LNCAP (cell line): ENCODE results near the gene BEST1.

Experiments
- CTCF ChIP-seq: fragments of 450-650 bp; IDR thresholded peaks from 2 replicates; pipeline ENCODE4 v1.5.1; 2017; ENCODE audit warnings: mild to moderate bottlenecking

BEST1 gene

DNA sequence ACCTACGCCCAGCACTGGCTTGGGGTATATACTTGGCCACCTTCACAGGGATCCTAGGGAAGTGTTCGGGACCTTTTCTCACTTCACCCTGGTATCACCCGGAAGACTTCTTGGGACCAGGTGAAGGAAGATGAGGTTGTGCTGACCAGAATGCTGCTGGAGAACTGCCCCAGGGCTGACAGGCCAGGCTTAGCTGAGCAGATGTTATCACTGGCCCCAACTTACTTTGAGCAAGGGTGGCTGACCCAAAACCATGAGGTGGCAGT is 12.8 kb downstream of the BEST1 start:
- TF ChIP-seq CTCF, result no peak

DNA sequence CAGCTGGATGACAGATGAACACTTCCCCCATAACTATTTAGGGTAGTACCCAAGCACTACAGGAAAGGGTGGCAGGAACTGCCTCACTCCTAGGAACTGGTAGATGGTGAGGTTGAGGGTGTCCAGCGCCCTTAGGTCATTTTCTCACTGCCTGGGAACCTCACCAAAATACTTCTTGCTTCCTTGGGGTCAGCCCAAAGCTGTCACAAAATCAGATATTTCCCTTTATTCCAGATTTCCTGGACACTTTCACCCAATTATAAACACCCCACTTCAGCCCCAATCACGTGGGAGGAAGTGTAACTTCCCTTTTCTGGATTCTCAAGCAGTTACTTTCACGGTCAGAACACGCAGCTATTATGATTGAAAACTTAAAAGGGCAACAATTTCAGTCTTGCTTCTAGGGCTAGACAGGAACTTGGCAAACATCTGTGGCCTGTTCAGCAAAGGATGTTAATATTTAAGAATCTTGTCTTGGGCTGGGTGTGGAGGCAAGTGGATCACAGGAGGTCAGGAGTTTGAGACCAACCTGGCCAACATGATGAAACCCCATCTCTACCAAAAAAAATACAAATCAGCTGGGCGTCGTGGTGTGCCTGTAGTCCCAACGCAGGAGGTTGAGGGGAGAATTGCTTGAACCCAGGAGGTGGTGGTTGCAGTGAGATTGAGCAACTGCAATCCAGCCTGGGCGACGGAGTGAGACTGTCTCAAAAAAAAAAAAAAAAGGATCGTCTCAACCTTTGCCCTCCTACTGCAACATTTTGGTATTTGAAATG is 13.3 kb downstream of the BEST1 start:
- TF ChIP-seq CTCF, result no peak

DNA sequence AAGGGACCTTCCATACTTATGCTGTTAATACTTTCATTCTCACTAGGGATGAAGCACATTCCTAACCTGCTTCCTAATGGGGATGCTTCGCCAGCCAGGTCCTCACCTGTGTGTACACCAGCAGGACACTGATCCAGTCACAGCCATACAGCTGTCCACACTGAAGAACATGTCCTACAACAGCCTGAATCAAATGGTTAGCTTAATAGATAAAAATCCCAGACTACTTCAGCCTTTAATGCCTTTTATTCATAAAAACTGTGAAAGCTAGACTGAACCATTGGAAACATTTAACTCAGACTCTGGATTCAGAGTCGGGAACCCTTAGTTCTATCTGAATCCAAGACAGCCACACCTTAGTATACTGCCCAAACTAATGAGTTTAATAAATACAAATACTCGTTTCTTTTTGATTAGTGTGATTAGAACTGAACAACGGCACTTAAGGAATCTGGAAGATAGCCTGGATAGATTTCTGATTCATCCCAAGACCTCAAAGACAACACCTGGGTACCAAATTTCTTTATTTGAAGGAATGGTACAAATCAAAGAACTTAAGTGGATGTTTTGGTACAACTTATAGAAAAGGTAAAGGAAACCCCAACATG is 14.0 kb downstream of the BEST1 start:
- no peak for TF ChIP-seq CTCF

DNA sequence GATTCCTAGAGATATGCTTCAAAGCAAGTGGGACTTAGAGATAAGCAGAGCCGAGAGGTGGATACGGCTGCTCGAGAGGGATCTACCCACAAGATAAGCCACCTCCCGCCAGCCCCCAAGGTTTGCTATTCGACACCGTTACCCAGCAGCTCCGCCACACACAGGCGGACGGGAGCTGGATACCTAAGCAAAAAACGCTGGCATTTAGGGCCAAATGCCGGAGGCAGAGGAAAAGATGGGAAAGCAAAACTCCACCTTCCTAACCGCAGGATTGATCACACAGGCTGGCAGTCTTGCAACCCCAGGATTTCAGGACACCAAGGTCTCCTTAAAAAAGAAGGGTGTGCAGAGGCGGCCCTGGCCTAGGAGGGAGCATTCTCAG is 16.6 kb downstream of the BEST1 start:
- TF ChIP-seq CTCF, result no peak

DNA sequence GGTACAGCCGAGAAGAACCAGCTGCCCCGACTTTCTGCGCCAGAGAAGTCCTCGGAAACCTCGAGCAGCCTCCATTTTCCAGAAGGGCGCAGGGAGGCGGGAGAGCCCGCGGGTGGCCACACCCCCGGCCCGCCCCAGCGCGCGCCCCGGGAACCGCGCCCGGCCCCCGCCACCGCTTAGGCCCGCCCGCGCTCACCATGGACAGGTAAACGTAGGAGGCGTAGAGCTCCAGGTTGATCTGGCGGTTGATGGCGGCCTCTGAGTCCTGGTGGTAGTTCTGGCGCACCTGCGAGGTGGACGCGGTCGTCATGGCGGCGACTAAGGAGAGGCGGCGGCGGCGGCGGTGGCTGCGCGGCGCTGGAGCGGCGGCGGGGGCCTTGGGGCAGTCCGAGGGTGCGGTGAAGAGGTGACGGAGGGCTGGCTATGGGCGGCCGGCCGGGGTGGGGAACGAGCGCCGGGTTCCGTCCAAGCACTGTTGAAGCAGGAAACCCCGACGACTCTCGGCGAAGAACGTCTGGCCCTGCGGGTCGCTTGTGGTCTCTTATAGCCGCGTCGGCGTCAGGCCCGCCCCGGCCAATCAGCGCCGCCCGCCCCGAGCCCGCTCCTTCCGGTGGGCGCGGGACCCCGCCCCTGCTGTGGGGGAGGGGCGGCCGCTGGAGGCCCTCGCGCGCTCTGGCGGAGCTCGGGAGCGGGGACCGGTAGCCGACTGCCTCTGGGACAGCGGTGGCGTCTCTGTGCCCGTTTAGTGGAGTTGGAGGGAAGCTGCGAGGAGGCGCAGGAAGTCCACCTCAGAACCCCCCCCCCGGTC is 17.2 kb downstream of the BEST1 start, which contains the start of gene FTH1:
Gene FTH1, minus strand, starts transcription at position 519 of the 808 bp plus-strand sequence. Its CDS starts 209 bp downstream, at position 310.
- TF ChIP-seq CTCF, result no peak

DNA sequence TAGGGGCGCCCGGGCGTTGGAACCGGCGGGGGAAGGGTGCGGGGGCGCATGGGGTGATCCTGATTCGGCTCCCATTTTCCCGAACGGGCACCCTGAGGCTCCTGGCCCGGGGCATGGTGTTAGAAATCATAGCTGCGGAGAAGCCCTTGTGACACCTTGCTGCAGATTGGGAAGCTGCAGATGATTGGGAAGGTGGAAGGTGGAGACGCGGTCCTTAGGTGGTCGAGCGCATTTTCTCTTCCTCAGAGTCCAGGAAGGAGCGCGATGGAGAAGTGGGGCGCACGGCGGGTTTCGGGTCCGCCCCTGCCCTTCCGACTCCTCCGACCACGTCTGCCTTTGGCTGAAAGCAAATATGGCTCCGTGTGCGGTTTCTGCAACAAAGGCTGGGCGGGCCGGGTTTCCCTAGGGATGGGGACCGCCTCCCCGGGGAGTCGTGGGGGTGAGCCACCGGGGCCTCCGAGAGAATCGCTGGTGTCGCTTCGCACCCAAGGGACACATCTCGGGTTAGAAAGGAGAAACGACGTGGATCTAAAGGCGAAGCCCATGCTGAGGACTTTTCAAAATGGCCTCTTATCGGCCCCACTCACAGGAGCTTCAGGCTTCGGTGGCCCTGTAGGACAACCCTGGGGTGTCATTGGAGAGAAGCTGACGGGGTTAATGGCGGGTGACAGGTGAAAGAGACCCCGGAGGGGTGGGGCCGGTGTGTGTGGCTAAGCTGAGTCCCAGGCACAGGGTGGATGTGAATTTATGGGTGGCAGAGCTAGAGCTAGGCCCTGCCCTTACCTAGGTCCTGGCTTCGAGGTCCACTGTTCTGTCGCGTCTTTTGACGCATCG is 18.0 kb downstream of the BEST1 start:
- TF ChIP-seq CTCF, result no peak

DNA sequence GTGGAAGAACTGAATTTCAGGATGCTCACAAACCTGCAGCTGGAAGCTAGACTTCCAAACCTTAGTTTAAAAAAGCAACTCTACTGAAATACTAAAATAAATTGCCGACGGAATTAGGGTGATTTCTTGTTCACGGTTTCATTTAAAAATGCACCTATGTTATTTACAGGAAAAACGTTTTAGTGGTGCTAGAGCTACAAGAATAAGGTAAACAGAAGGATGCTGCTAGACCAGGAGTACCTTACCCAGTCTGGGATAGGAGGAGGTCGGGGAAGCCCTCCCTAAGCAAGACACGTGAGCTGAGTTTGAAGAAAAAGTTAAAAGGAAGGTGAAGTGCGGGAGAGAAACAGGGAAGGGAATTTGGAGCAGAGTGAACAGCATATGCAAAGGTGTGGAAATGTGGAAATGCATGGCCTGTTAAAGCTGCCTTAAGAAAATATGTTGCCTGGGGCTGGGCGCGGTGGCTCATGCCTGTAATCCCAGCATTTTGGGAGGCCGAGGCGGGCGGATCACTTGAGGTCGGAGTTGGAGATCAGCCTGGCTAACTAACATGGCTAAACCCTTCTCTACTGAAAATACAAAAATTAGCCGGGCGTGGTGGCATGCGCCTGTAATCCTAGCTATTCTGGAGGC is 18.7 kb downstream of the BEST1 start:
- no peak for TF ChIP-seq CTCF
